BE2C (cell line): ENCODE data around the gene MYO7A.

Experiments used
- DNase-seq: peaks from one replicate; pipeline ENCODE4 v3.0.0-alpha.2; 2020
- H3K27me3 ChIP-seq: fragments of 250-450 bp; sonication (Bioruptor Pico); 2 replicates; pipeline ENCODE4 v1.5.1; 2020; ENCODE audit warnings: mild to moderate bottlenecking
- H3K36me3 ChIP-seq: fragments of 250-450 bp; sonication (Bioruptor Pico); 2 replicates; pipeline ENCODE4 v1.5.1; 2020; ENCODE audit warnings: mild to moderate bottlenecking
- H3K4me1 ChIP-seq: fragments of 250-450 bp; sonication (Bioruptor Pico); 2 replicates; pipeline ENCODE4 v1.5.1; 2020
- H3K4me3 ChIP-seq: 2 replicates; pipeline ENCODE4 v1.5.1; 2011; ENCODE audit warnings: low read depth, low read length
- H3K9me3 ChIP-seq: fragments of 250-450 bp; sonication (Bioruptor Pico); 2 replicates; pipeline ENCODE4 v1.5.1; 2020
- CTCF ChIP-seq: IDR thresholded peaks from 2 replicates; pipeline ENCODE4 v1.5.1; 2012; ENCODE audit warnings: mild to moderate bottlenecking, low read depth, low read length

MYO7A gene

GRCh38 chr11:77108436-77108835, 19.6 kb upstream of the MYO7A start:
- TF ChIP-seq CTCF: no peak
- Histone ChIP-seq H3K4me3 (no peak overlapping the region), H3K27me3 (no peaks in the 10 kb centered on the region), H3K9me3 (no peaks in the 10 kb centered on the region), H3K36me3 (no peaks in the 10 kb centered on the region), H3K4me1 (peaks cover 7% of the 10 kb centered on the region; the same call in 1 of the 2 replicates)
- DNase-seq: no peak

- TF ChIP-seq CTCF: no peak
- Histone ChIP-seq H3K36me3 (no peaks in the 10 kb centered on the region), H3K4me3 (no peak overlapping the region), H3K9me3 (no peaks in the 10 kb centered on the region), H3K4me1 (peaks cover 7% of the 10 kb centered on the region; the same call in 1 of the 2 replicates), H3K27me3 (no peaks in the 10 kb centered on the region)
- DNase-seq: peak; percentile 48
Observed at GRCh38 chr11:77109236-77110019, 18.6 kb upstream of the MYO7A start.

DNA sequence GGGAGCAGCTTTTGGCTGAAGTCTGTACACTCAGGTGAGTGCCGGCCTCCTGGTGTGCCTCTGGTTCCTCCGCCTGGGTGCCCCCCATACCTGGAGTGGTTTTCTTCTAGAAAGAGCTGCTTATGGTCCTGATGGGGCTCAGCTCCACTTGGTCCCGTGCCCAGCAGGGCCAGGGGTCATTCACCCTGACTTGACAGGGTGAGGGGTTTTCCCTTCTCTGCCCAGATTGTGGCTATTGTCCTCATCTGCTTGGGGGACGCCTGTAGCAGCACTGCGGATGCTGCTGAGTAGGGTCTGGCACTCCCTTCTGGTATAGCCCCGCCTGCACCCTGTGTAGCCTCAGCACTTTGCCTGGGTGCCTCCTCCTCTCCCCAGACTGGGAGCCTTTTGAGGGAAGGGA, 17.2 kb upstream of the MYO7A start:
- H3K4me3 ChIP-seq: no peak overlapping the region
- no peaks in the 10 kb centered on the region for H3K27me3 ChIP-seq
- H3K4me1 ChIP-seq: peaks cover 7% of the 10 kb centered on the region; the same call in 1 of the 2 replicates
- no peaks in the 10 kb centered on the region for H3K36me3 ChIP-seq
- TF ChIP-seq CTCF: no peak
- no peaks in the 10 kb centered on the region for H3K9me3 ChIP-seq
- DNase-seq: no peak

GRCh38 chr11:77111277-77111676, 16.8 kb upstream of the MYO7A start:
- H3K4me1 ChIP-seq: peaks cover 7% of the 10 kb centered on the region; the same call in 1 of the 2 replicates
- no peak overlapping the region for H3K4me3 ChIP-seq
- TF ChIP-seq CTCF: no peak
- no peaks in the 10 kb centered on the region; the same call in 1 of the 2 replicates for H3K9me3 ChIP-seq
- H3K27me3 ChIP-seq: no peaks in the 10 kb centered on the region
- DNase-seq: no peak
- H3K36me3 ChIP-seq: no peaks in the 10 kb centered on the region

GRCh38 chr11:77111946-77112345, 16.1 kb upstream of the MYO7A start:
- Histone ChIP-seq H3K9me3 (no peaks in the 10 kb centered on the region; the same call in 1 of the 2 replicates), H3K27me3 (no peaks in the 10 kb centered on the region), H3K4me3 (no peak overlapping the region), H3K36me3 (no peaks in the 10 kb centered on the region), H3K4me1 (peaks cover 7% of the 10 kb centered on the region; the same call in 1 of the 2 replicates)
- no peak for TF ChIP-seq CTCF
- DNase-seq: no peak
